OCI-LY3 (cell line): ENCODE results near the gene ZNF726.
"Not testable (repeated sequence)": the region's sequence is repeated elsewhere in the genome, so short reads cannot be mapped to it uniquely, and the experiment has no call there.

Experiments
- H2AFZ ChIP-seq: fragments of 200-600, 300-600 bp; shearing (Covaris generic); 2 replicates; pipeline ENCODE4 v1.6.0; 2014; ENCODE audit warnings: antibody characterized with exemption, low read depth, low read length
- H3K27ac ChIP-seq: fragments of 200-600, 300-600 bp; sonication (generic); 2 replicates; pipeline ENCODE4 v1.5.1; 2014; ENCODE audit warnings: mild to moderate bottlenecking, low read length, moderate library complexity, mixed read lengths
- H3K27me3 ChIP-seq: fragments of 200-600, 300-600 bp; sonication (generic); 2 replicates; pipeline ENCODE4 v1.6.1; 2014; ENCODE audit warnings: low read depth, low read length, mixed read lengths
- H3K36me3 ChIP-seq: fragments of 200-600, 300-600 bp; sonication (generic); replicated peaks from 2 replicates; pipeline ENCODE3; 2014; ENCODE audit warnings: low read depth, low read length, mixed read lengths
- H3K4me1 ChIP-seq: fragments of 300-600, 200-600 bp; sonication (generic); 2 replicates; pipeline ENCODE4 v1.6.1; 2014; ENCODE audit warnings: low read length, mixed read lengths
- H3K4me2 ChIP-seq: fragments of 200-600, 300-600 bp; sonication (generic); 2 replicates; pipeline ENCODE4 v1.6.1; 2014; ENCODE audit warnings: low read length, mixed read lengths
- H3K4me3 ChIP-seq: fragments of 300-600, 200-600 bp; sonication (generic); 2 replicates; pipeline ENCODE4 v1.5.1; 2014; ENCODE audit warnings: antibody characterized with exemption, mild to moderate bottlenecking, low read length, moderate library complexity
- H3K79me2 ChIP-seq: fragments of 300-600, 200-600 bp; shearing (Covaris generic); 2 replicates; pipeline ENCODE4 v1.6.1; 2014; ENCODE audit warnings: mild to moderate bottlenecking, low read length, mixed read lengths
- H3K9ac ChIP-seq: fragments of 300-600, 200-600 bp; shearing (Covaris generic); 2 replicates; pipeline ENCODE4 v1.6.0; 2014; ENCODE audit warnings: mild to moderate bottlenecking, low read length, moderate library complexity
- H3K9me3 ChIP-seq: fragments of 200-600, 300-600 bp; shearing (Covaris generic); 2 replicates; pipeline ENCODE4 v1.6.1; 2014; ENCODE audit warnings: low read length, mixed read lengths; ENCODE audit not compliant: insufficient read depth
- H4K20me1 ChIP-seq: fragments of 200-600, 300-600 bp; sonication (generic); 2 replicates; pipeline ENCODE4 v1.6.1; 2016; ENCODE audit warnings: low read length, mixed read lengths; ENCODE audit not compliant: insufficient read depth
- CTCF ChIP-seq: fragments of 200-600, 300-600 bp; sonication (generic); IDR thresholded peaks from 2 replicates; pipeline ENCODE4 v1.5.1; 2014; ENCODE audit warnings: antibody characterized with exemption, low read length, low read depth
- EZH2phosphoT487 ChIP-seq: fragments of 200-600 bp; shearing (Covaris generic); IDR thresholded peaks from 2 replicates; pipeline ENCODE4 v1.6.1; 2018; ENCODE audit warnings: antibody characterized with exemption, mixed run types, low read depth

Gene ZNF726

GRCh38 chr19:23876261-23876660, 38.4 kb upstream of the ZNF726 start:
- Histone ChIP-seq H3K9me3 (peaks cover 4% of the 10 kb centered on the region), H3K4me3 (no peak overlapping the region), H3K4me1 (no peaks in the 10 kb centered on the region), H3K79me2 (no peaks in the 10 kb centered on the region), H3K9ac (no peak overlapping the region), H4K20me1 (no peaks in the 10 kb centered on the region), H2AFZ (no peak overlapping the region), H3K27ac (no peak overlapping the region), H3K27me3 (no peaks in the 10 kb centered on the region), H3K36me3 (no peaks in the 10 kb centered on the region), H3K4me2 (no peak overlapping the region)
- TF ChIP-seq EZH2phosphoT487 (no peak), CTCF (no peak)

GRCh38 chr19:23876756-23877155, 37.9 kb upstream of the ZNF726 start:
- not testable (repeated sequence) for H3K27ac ChIP-seq, H3K4me1 ChIP-seq, H3K9ac ChIP-seq, H3K9me3 ChIP-seq, H3K4me3 ChIP-seq, H3K79me2 ChIP-seq, H3K4me2 ChIP-seq, H4K20me1 ChIP-seq, H3K27me3 ChIP-seq, H3K36me3 ChIP-seq, H2AFZ ChIP-seq

GRCh38 chr19:23882493-23882892, 32.2 kb upstream of the ZNF726 start:
- H3K4me1 ChIP-seq = no peaks in the 10 kb centered on the region
- H2AFZ ChIP-seq = no peak overlapping the region
- no peaks in the 10 kb centered on the region; the same call in 1 of the 2 replicates for H3K9me3 ChIP-seq
- no peaks in the 10 kb centered on the region for H3K79me2 ChIP-seq
- H3K27me3 ChIP-seq = no peaks in the 10 kb centered on the region
- no peak overlapping the region for H3K4me3 ChIP-seq
- H3K9ac ChIP-seq = no peak overlapping the region
- H4K20me1 ChIP-seq = no peaks in the 10 kb centered on the region
- no peaks in the 10 kb centered on the region for H3K36me3 ChIP-seq
- no peak for TF ChIP-seq EZH2phosphoT487
- no peak for TF ChIP-seq CTCF
- no peak overlapping the region for H3K27ac ChIP-seq
- H3K4me2 ChIP-seq = no peak overlapping the region

- Histone ChIP-seq H3K9ac (no peak overlapping the region), H3K9me3 (no peaks in the 10 kb centered on the region), H2AFZ (no peak overlapping the region), H3K27ac (no peak overlapping the region), H3K79me2 (no peaks in the 10 kb centered on the region), H3K4me2 (no peak overlapping the region), H4K20me1 (no peaks in the 10 kb centered on the region), H3K27me3 (no peaks in the 10 kb centered on the region), H3K36me3 (no peaks in the 10 kb centered on the region), H3K4me1 (no peaks in the 10 kb centered on the region), H3K4me3 (no peak overlapping the region)
- TF ChIP-seq CTCF (no peak), EZH2phosphoT487 (no peak)
These were observed 30.3 kb upstream of the ZNF726 start for GRCh38 chr19:23884363-23884762.

- Histone ChIP-seq H4K20me1 (no peaks in the 10 kb centered on the region), H3K4me1 (no peaks in the 10 kb centered on the region), H3K27me3 (no peaks in the 10 kb centered on the region), H3K36me3 (no peaks in the 10 kb centered on the region), H3K4me3 (no peak overlapping the region), H2AFZ (no peak overlapping the region), H3K79me2 (no peaks in the 10 kb centered on the region), H3K9me3 (no peaks in the 10 kb centered on the region), H3K27ac (no peak overlapping the region), H3K9ac (no peak overlapping the region), H3K4me2 (no peak overlapping the region)
- TF ChIP-seq CTCF = no peak
These were observed 27.0 kb upstream of the ZNF726 start for GRCh38 chr19:23887642-23888041.

GRCh38 chr19:23896096-23896495, 18.6 kb upstream of the ZNF726 start:
- H3K4me3 ChIP-seq, H3K27me3 ChIP-seq, H4K20me1 ChIP-seq, H3K27ac ChIP-seq, H3K79me2 ChIP-seq, H3K9ac ChIP-seq, H3K36me3 ChIP-seq, H3K4me2 ChIP-seq, H2AFZ ChIP-seq, H3K4me1 ChIP-seq, H3K9me3 ChIP-seq: not testable (repeated sequence)
